Gastroesophageal sphincter (tissue), 3 donors: ENCODE measurements around the gene TP53AIP1.

Source experiments
- CTCF ChIP-seq, 4 experiments: fragments of 200-600 bp in 2 of 4; fragments of 450-650 bp in 2 of 4; sonication (generic) in 1 of 4; IDR thresholded peaks; one replicate each; pipeline ENCODE4 v1.5.1; 2017 to 2019; ENCODE audit warnings: antibody characterized with exemption in 4 of 4, mild to moderate bottlenecking in 2 of 4, moderate library complexity in 2 of 4
- EP300 ChIP-seq: sonication (generic); formaldehyde crosslinking; IDR thresholded peaks from one replicate; pipeline ENCODE4 v1.6.1; 2017; ENCODE audit warnings: antibody characterized with exemption, mild to moderate bottlenecking
- POLR2A ChIP-seq, 2 donors: fragments of 450-650 bp; IDR thresholded peaks; one replicate each; pipeline ENCODE4 v1.6.1; 2017; ENCODE audit warnings: antibody characterized with exemption in 2 of 2, mild to moderate bottlenecking in 2 of 2, moderate library complexity in 1 of 2
- POLR2AphosphoS5 ChIP-seq: sonication (generic); formaldehyde crosslinking; IDR thresholded peaks from one replicate; pipeline ENCODE4 v1.6.1; 2017; ENCODE audit warnings: antibody characterized with exemption

- TF ChIP-seq CTCF (IDR thresholded peaks at IDR 0.05) = no peak
- no peak for TF ChIP-seq EP300
- TF ChIP-seq POLR2A (IDR thresholded peaks at IDR 0.05) = no peak
- no peak for TF ChIP-seq POLR2AphosphoS5
These were observed 14.9 kb downstream of the TP53AIP1 start for GRCh38 chr11:128927683-128928336.
